ENCODE measurements around the gene CHRNA3.
A peak's percentile ranks its signal among the peaks of the same experiment; 100 is the strongest.
"Not testable (repeated sequence)": the region's sequence is repeated elsewhere in the genome, so short reads cannot be mapped to it uniquely, and the experiment has no call there.

Gene CHRNA3

DNA sequence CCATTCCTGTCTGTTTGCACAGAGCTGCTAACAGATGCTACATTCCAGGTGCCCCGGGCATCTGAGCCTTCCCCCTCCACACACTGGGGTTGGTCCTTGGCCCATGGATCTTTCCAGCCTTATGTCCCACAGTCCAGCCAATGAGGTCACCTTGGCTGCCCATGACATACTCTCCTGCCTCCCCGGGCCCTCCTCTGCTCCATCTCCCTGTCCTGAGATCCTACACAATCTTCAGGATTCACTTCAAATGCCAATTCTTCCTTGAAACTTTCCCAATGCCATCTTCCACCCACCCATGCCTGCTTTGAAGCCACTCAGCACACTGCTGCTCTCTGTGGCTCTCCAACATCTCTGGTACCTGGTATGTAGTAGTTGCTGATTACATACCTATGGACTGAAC is 4.3 kb downstream of the CHRNA3 start:
- DNase-seq: no peak

DNA sequence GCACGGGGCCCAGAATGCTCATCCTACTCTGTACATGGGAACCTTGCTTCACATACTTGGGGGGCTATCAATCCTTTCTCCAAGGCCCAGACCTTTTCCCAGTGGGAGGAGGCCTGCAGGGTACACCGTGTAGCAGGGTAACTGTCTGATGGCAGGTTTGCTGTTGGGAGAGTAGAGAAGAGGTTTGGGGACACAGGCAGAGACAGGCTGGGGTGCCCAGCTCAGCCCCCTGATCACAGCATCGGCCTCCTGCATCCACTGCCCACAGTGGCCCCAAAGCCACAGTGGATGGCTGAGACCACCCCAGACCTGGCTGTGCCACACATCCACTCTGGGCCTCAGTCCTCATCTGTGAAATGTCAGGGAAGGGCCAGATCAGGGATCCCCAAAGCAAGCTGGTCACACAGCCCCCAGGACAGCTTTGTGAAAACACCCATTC is 5.6 kb downstream of the CHRNA3 start:
- DNase-seq: no peak

DNA sequence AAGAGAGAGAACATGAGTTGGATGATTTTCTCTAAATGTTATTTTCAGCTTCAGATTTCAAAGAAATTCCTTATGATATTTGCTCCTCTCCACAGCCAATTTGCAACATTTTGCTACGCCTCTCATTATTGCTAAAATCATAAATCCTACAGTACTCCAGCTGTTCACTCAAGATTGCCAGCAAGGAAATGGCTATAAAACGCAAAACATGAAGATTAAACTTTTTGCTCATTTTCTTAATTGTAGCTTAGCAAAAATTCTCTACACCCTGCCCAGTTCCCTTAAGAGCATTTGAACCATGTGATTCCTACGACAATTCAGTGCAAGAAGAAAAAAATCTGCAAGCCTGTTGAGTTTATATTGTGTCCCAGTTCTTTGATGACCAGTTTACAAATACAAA is 6.8 kb downstream of the CHRNA3 start:
- DNase-seq: no peak

DNA sequence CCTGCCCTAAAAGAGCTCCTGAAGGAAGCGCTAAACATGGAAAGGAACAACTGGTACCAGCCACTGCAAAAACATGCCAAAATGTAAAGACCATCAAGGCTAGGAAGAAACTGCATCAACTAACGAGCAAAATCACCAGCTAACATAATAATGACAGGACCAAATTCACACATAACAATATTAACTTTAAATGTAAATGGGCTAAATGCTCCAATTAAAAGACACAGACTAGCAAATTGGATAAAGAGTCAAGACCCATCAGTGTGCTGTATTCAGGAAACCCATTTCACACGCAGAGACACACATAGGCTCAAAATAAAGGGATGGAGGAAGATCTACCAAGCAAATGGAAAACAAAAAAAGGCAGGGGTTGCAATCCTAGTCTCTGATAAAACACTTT is 11.2 kb downstream of the CHRNA3 start:
- DNase-seq: not testable (repeated sequence)

DNA sequence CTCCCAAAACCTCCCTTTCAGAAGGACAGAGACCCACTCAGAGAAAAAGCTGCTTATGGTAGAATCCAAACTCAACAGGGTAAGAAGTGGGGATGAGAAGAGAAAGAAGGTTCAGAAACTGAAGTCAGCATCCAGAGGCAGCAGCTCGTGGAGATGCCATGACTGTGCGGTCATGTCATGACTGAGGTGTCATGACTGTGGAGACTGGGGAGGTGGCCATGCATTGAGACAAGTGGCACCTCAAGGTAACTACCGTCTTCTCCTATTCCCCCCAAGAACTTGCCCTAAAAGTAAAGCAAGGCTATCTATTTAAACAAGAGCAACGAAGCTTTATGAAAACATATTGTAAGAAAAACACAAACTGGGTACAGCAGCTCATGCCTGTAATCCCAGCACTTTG is 15.1 kb downstream of the CHRNA3 start:
- DNase-seq: no peak

DNA sequence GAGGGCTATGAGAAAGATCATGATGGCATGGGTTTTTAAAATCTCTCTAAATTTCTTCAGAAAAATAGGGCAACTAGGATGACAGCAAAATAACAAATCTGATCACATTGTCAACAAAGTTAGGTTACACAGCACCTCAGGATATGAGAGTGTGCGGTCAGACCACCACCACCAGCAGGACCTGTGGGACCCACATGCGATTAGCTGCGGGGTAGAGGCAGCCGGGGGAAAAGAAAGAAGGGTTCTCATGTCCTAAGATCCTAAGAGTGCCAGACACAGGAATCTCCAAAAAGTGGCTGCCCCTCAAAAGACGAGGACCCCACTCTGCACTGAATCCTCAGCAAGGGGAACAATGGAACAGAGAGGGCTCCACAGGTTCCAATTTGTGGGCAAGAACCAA is 15.6 kb downstream of the CHRNA3 start:
- DNase-seq: no peak

DNA sequence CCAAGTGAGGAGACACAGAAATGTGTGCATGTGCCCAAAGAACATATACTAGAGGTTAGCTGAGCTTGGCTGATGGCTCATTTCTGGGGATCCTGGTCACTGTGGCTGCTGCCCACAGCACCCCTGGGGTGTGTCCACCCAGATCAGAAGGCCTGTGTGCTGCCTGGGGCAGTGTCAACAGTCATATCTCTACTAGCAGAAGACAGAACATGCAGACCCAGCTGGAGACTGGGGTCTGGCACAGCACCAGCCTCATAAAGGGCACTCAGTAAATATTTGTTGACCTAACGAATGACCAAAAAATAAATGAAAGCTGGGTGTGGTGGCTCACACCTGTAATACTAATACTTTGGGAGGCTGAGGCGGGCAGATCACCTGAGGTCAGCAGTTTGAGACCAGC is 16.4 kb downstream of the CHRNA3 start:
- no peak for DNase-seq

DNA sequence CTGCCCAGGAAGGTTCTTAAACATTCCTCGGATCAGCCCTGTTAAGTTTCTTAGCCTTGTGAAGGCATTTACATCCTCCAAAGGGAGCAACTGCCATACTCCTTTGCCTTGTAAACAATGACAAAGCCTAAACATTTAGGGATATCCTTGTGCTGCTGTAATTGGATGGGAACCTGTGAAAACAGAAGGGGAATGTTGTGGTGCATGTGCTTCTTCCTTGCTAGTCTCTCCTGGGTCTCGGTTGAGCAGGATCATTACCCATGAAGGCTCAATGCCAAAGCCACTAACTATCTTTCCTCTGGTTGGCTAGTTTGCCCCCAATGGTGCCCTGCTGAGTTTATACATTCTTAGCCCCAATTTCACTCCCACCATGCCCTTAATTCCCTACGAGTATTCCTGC is 17.3 kb downstream of the CHRNA3 start:
- DNase-seq: no peak

DNA sequence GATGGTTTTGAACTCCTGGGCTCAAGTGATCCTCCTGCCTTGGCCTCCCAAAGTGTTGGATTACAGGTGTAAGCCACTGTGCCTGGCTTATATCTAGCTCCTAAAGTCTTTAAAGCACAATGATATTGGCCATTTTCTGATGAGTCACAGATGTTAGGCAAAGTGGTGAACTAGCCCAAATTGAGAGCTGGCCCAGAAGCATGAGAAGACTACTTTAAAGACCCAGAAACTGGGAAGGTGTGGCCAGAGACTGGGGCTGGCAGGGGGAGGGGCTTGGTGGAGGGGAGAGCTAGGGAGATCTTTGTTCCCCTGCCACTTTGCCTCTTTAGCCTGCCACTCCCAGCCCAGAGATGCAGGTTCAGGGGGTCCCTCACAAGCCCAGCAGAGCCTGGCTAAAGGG is 21.6 kb downstream of the CHRNA3 start:
- DNase-seq: no peak

DNA sequence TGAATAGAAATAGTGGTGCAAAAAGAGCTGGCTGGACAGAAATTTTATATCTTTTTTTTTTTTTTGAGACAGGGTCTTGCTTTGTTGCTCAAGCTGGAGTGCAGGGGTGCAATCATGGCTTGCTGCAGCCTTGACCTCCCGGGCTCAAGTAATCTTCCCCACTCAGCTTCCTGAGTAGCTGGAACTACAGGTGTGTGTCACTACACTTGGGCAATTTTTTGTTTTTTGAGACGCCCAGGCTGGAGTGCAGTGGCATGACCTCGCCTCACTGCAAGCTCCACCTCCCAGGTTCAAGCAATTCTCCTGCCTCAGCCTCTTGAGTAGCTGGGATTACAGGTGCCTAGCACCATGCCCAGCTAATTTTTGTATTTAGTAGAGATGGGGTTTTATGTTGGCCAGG is 22.4 kb downstream of the CHRNA3 start:
- DNase-seq: no peak

DNA sequence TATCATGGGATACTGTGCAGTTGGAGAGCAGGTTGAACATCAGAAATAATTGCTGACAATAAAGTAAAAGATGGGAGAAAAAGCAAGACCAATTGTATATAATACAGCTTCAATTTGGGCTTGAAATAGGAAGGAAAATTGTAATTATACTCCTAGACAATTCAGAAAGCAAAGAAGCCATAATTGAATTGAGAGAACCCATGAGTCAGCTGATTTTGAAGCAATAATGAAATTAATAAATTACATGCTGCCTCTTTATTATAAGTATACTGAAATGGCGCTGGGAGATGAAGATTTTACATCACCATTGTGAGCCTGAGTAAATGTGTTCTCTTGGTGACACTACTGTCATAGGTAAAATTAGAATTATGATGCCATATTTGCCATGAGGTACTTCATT is 23.2 kb downstream of the CHRNA3 start:
- no peak for DNase-seq

DNA sequence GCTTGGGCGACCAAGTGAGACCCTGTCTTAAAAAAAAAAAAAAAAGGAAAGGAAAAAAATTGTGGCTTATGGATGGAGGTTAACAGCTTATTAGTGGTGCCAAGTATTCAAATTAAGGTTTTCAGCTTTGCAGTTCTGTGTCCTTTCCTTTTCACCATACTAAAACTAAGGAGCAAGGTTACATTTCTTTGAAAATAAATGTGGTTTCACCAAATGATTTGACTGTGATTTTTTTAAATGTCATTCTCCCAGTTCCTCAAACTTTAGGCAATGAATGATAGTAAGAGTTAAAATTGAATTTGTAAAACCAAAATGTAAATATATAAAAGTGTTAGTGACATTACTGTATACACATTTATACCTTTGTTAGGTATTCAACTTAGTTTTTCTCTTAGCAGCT is 45.9 kb downstream of the CHRNA3 start:
- DNase-seq: no peak

DNA sequence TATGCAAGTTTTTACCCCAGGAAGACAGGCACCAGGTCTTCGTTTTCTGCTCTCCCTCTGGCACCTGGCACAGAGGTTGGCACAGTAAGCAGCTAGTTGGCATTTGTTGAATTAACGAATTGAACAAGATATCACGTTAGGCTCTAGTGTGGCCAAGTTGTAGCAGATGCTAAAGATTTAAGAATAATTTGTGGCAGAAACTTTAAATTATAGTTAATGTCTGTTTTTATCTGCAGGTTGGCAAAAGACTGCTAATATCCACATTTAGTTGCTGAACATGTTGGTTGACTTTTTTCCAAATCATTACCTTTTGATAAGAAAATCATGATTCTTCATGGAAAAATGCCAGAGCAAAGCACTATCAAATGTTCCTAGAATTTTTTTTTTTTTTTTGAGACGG is 47.4 kb downstream of the CHRNA3 start:
- no peak for DNase-seq

DNA sequence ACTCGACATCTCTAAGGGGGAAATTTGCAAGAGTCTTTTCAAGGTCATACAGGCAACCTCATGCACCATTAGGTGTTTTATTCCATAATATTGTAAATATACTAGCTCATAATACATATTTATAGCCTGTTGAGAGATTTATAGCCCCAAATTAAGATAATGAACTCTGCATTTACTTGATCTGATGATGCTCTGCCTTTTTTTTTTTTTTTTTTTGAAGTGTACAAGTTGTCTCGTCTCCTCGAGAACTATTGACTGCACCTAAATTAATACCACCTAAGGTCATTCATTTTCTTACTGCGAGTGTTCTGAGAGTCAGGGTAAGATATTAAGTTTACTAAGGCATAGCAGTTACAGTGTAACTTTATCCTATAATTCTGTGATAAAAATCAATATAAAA is 49.4 kb downstream of the CHRNA3 start:
- no peak for DNase-seq

DNA sequence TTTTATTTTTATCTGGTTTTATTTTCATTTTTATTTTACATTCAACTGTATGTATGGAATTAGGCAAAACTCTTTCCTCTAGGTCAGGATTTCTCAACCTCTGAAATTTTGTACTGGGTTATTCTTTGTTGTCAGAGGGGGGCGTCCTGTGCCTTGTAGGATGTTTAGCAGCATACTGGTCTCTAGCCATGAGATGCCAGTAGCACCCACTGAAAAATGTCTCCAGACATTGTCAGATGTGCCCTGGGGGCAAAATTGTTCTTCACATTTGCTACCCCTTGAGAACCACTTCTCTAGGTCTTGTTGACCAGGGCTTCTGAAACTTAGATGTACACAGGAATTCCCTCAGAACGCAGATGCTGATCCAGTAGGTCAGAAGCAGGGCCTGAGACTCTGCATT is 50.1 kb downstream of the CHRNA3 start:
- no peak for DNase-seq

DNA sequence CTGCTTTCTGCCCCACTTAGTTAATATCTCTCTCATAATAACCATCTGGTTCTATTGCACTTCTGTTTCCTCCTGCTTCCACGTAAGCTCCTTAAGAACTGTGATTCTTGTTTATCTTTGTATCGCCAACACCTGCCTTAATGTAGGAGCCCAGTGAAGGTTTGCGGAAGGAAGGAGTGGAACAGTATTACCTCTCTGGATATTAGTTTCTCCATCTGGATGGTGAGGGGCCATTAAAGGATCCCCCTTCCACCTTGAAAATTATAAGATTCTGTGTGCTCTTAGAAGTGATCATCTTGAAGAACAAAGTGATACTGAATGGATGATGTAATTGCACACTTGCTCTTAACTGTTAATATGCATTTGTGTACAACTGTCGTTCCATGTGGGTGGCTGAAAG is 53.3 kb downstream of the CHRNA3 start:
- peak in 1 of 2 experiments; percentile 21 for DNase-seq

DNA sequence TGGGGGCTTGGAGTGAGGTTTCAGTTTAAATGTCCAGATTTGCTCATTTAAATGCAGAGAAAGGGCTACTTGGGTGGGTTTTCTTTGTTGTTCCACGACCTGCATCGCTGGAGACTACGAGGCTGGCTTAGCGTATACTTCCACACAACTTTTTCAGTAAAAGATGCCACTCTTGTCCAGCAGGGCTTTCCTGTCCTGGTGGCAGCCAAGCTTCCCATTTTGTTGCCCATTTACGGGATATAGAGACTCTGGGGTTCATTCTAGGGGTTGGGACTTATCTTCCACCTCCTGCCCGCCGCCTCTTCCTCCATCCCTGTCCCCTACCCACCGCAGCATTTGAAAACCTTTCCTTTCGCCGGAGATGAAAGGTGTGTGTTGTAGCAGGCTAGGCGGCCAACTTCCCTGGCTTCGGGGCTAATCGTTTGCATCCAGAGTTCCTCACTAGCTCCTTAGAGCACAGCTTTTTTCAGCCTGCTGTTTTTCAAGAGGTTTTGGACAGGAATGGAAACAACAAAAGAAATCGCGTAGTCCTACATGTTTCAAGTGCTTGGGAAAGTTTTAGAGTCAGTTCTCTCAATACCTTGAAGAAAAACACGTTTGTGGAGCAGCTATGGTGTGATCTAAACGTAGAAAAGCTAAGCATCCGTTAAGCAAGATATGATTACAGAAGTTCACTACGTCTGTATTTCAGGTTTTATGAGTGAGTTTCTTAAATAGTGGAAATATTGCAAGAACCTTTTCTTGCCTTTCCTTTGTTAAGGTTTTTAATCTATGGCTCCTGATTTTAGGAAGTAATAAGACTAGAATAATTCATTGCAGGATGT is 54.6 kb downstream of the CHRNA3 start:
- peak; percentile 32 to 60 for DNase-seq

DNA sequence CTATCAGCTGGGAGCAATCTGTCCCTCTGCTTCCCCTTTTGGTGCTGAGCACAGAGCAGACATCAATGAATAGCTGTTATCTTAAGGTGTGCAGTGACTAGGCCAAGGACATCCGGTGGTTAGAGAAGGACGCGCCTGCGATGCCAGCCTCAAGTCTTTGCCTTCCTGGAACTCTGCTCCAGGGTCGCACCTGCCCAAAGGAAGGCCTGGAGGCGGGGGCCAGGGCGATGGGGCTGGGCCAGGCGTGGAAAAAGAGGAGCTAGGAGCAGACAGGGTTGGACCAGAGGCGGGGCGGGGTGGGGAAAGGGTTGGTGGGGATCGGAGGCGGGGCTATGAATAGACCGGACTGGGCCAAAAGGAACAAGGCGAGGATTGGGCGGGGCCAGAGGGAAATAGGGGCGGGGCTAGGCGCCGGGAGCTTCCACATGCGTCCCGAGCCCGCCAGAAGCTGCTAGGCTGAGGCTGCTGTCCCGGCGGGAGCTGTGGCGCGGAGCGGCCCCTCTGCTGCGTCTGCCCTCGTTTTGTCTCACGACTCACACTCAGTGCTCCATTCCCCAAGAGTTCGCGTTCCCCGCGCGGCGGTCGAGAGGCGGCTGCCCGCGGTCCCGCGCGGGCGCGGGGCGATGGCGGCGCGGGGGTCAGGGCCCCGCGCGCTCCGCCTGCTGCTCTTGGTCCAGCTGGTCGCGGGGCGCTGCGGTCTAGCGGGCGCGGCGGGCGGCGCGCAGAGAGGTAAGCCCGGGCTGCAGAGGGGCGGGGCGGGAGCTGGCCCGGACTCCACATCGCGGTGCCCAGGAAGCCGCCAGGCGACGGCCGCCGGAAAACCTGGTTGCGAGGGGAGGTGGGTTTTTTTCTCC is 55.5 kb downstream of the CHRNA3 start, which contains the start of gene CHRNA5:
Gene CHRNA5 (plus strand): TSS at position 424 of the 854 bp plus-strand sequence. CDS start 200 bp downstream, at position 624.
- peak; percentile 94 for DNase-seq

DNA sequence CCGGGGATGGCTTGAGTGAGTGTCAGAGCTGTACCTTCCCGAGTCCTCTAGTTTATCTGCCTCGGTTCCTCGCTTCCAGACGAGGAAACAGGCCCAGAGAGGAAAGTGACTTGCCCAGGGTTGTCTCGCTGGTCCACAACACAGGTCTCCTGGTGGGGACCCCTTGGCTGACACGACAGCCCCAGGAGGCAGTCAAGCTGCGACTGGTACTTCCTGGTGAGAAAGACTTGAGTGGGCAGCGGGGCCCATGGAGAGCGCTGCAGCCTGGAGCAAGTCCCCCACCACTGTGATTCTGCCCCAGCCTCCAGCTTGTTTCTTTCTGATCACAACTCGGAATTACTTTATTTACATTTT is 56.1 kb downstream of the CHRNA3 start:
- no peak for DNase-seq

DNA sequence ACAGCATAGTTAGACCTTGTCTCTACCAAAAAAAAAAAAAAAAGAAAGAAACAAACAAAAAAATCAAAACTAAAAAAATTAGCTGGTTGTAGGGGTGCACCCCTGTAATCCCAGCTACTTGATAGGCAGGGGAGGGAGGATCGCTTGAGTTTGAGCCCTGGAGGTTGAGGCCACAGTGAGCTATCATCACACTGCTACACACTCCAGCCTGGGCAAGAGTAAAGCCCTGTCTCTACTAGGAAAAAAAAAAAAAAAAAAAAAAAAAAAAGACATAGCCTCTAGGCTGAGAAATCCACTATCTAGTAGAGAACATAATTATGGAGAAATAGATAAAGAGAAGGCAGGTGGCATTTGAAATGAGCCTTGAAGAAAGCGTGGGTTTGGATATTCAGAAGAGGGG is 57.7 kb downstream of the CHRNA3 start:
- no peak for DNase-seq

DNA sequence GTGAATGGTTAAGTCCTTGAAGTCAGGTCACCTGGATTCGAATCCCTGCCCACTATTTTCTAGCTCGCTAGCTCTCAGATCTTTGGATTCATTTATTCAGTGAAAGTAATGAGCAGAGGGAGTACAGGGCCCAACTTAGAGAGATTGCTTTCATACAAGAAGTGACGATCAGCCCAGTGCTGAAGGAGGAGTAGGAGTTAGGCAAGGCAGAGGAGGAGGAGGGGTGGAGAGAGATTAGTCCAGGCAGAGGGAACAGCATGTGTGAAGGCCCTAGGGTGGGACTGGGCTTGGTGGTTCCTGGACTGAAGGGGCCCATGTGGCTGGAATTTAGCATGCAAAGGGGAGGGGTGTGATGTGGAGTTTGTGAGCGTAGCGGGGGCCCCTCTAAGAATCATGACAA is 59.3 kb downstream of the CHRNA3 start:
- DNase-seq: no peak

DNA sequence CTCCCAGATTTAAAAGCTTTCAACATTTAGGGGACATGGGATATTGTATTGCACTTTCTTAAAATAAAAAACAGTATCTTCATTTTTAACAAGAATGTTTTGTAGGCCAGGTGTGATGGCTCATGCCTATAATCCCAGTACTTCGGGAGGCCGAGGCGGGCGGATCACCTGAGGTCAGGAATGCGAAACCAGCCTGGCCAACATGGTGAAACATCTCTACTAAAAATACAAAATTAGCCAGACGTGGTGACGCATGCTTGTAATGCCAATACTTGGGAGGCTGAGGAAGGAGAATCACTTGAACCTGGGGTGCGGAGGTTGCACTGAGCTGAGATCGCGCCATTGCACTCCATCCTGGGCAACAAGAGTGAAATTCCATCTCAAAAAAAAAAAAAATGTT is 60.6 kb downstream of the CHRNA3 start:
- DNase-seq: not testable (repeated sequence)

DNA sequence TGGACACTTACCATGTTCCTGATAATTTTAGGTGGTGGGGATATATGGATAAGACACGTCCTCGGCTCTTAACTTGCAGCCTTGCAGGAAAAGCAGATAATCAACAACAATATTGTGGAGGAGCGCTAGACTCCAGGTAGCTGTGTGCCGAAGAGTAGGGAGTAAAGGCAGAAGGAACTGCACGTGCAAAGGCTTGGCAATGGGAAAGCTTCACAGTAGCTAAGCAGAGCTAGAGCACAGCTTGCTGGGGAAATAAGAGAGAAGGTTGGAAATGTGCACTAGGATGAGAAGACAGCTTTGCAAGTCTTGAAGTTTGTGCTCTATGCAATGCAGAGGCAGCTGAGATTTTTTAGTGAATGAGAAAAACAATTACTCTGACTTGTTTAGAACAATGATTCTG is 68.2 kb downstream of the CHRNA3 start:
- DNase-seq: no peak

DNA sequence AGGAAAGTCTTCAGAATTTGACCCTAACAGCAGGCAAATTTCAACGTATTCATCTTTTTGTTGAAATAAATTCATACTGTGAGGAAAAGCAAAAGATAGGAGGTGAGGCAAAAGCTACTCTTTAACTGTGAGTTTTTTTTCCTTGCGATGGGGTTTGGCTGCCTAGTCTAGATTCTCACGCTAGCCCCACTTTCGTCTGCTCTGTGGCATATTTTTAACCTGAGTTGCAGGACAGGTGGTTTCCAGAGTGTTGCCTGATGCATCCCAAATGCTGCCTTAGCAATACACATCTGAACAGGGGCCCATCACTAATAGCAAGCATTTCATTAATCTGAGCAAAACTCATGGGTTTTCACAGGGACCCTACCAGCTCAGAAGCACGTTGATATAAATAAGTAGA is 68.9 kb downstream of the CHRNA3 start:
- no peak for DNase-seq

Data from NCI-H2081 (cell line).